RWPE2 (cell line): Measurements from ENCODE around the gene IRX4.
A peak's percentile ranks its signal among the peaks of the same experiment; 100 is the strongest.

Experiments
- ATAC-seq: fragments of 200-7000 bp; cut with Tn5 transposase; 3 replicates; pipeline ENCODE4 v1.9.1; 2021; ENCODE audit warnings: low read depth
- DNase-seq: peaks from one replicate; pipeline ENCODE4 v3.0.0-alpha.2; 2020; ENCODE audit warnings: low spot score
- H3K27ac ChIP-seq: fragments of 450-650 bp; 2 replicates; pipeline ENCODE4 v1.5.1; 2017; ENCODE audit warnings: mild to moderate bottlenecking; ENCODE audit not compliant: poor library complexity, severe bottlenecking
- H3K27me3 ChIP-seq: fragments of 250-450 bp; sonication (Bioruptor Pico); 2 replicates; pipeline ENCODE4 v1.5.1; 2021; ENCODE audit warnings: mild to moderate bottlenecking, moderate library complexity; ENCODE audit not compliant: insufficient read depth, poor library complexity, severe bottlenecking
- H3K36me3 ChIP-seq: fragments of 250-450 bp; sonication (Bioruptor Pico); 2 replicates; pipeline ENCODE4 v1.5.1; 2020; ENCODE audit warnings: low read depth, mild to moderate bottlenecking, moderate library complexity
- H3K4me1 ChIP-seq: fragments of 250-450 bp; sonication (Bioruptor Pico); 2 replicates; pipeline ENCODE4 v1.5.1; 2021; ENCODE audit warnings: mild to moderate bottlenecking, moderate library complexity; ENCODE audit not compliant: insufficient read depth, poor library complexity, severe bottlenecking
- H3K4me3 ChIP-seq: fragments of 250-450 bp; sonication (Bioruptor Pico); 2 replicates; pipeline ENCODE4 v1.5.1; 2021; ENCODE audit warnings: mild to moderate bottlenecking, moderate library complexity; ENCODE audit not compliant: severe bottlenecking
- H3K9me3 ChIP-seq: fragments of 250-450 bp; sonication (Bioruptor Pico); 2 replicates; pipeline ENCODE4 v1.5.1; 2021; ENCODE audit warnings: mild to moderate bottlenecking, moderate library complexity; ENCODE audit not compliant: severe bottlenecking
- CTCF ChIP-seq: fragments of 450-650 bp; IDR thresholded peaks from one replicate; pipeline ENCODE4 v1.5.1; 2017; ENCODE audit warnings: mild to moderate bottlenecking, moderate library complexity; ENCODE audit not compliant: poor library complexity, severe bottlenecking

The IRX4 gene

GRCh38 chr5:1914471-1914870 lies 31.7 kb upstream of the IRX4 start:
- no peaks in the 10 kb centered on the region for H3K27me3 ChIP-seq
- ATAC-seq (no peak), DNase-seq (peak; percentile 25)
- no peak overlapping the region for H3K27ac ChIP-seq
- peaks cover 3% of the 10 kb centered on the region for H3K4me1 ChIP-seq
- no peaks in the 10 kb centered on the region for H3K36me3 ChIP-seq
- TF ChIP-seq CTCF, result no peak
- no peaks in the 10 kb centered on the region for H3K9me3 ChIP-seq
- H3K4me3 ChIP-seq, result no peak overlapping the region

- Histone ChIP-seq H3K36me3 (no peaks in the 10 kb centered on the region), H3K27ac (no peak overlapping the region), H3K9me3 (no peaks in the 10 kb centered on the region), H3K4me3 (no peak overlapping the region), H3K27me3 (no peaks in the 10 kb centered on the region), H3K4me1 (peaks cover 3% of the 10 kb centered on the region)
- peak; percentile 55 for DNase-seq
- ATAC-seq, result no peak
- no peak for TF ChIP-seq CTCF
Observed at GRCh38 chr5:1913578-1913977, 30.9 kb upstream of the IRX4 start.

GRCh38 chr5:1912951-1913565 lies 30.3 kb upstream of the IRX4 start:
- H3K9me3 ChIP-seq, result no peaks in the 10 kb centered on the region
- no peak overlapping the region for H3K4me3 ChIP-seq
- peak; percentile 56 for DNase-seq
- H3K27ac ChIP-seq, result no peak overlapping the region
- ATAC-seq, result no peak
- no peaks in the 10 kb centered on the region for H3K36me3 ChIP-seq
- peaks cover 3% of the 10 kb centered on the region for H3K4me1 ChIP-seq
- no peak for TF ChIP-seq CTCF
- H3K27me3 ChIP-seq, result no peaks in the 10 kb centered on the region

GRCh38 chr5:1911773-1912235 lies 29.1 kb upstream of the IRX4 start:
- Histone ChIP-seq H3K36me3 (no peaks in the 10 kb centered on the region), H3K27me3 (no peaks in the 10 kb centered on the region), H3K9me3 (no peaks in the 10 kb centered on the region), H3K27ac (no peak overlapping the region), H3K4me3 (no peak overlapping the region), H3K4me1 (no peaks in the 10 kb centered on the region)
- ATAC-seq (no peak), DNase-seq (peak; percentile 45)
- no peak for TF ChIP-seq CTCF
